ENCODE results near the gene WNK2.

- TF ChIP-seq CTCF (conservative IDR thresholded peaks at IDR 0.05 in 1 of 2, IDR thresholded peaks at IDR 0.05 in 1 of 2; ENCODE audit: extremely low read depth in 1 of 2, insufficient read depth in 1 of 2, low read depth in 1 of 2, low read length in 2 of 2): no peak
- TF ChIP-seq EZH2 (IDR thresholded peaks at IDR 0.05; ENCODE audit: borderline replicate concordance, low read length): no peak
These were observed 3.1 kb downstream of the WNK2 start for GRCh38 chr9:93187047-93187446.

Measured in mammary epithelial cell (primary cell).